PC-9 (cell line): Measurements from ENCODE around the gene PRDM4.
"Not testable (repeated sequence)": the region's sequence is repeated elsewhere in the genome, so short reads cannot be mapped to it uniquely, and the experiment has no call there.

Experiments
- EZH2 ChIP-seq: fragments of 200-600 bp; sonication (generic); IDR thresholded peaks from 2 replicates; pipeline ENCODE4 v1.8.0; 2017; ENCODE audit warnings: antibody characterized with exemption, low read depth
- TF ChIP-seq, protein P1 (sequence below): fragments of 200-600 bp; sonication (generic); conservative IDR thresholded peaks from 2 replicates; pipeline ENCODE4 v1.6.1; 2017; ENCODE audit warnings: mixed run types, antibody characterized with exemption, mild to moderate bottlenecking, moderate library complexity

DNA sequence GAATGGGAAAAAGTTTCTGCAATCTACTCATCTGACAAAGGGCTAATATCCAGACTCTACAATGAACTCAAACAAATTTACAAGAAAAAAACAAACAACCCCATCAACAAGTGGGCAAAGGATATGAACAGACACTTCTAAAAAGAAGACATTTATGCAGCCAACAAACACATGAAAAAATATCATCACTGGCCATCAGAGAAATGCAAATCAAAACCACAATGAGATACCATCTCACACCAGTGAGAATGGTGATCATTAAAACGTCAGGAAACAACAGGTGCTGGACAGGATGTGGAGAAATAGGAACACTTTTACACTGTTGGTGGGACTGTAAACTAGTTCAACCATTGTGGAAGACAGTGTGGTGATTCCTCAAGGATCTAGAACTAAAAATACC lies 33.6 kb downstream of the PRDM4 start:
- TF ChIP-seq, protein P1, sequence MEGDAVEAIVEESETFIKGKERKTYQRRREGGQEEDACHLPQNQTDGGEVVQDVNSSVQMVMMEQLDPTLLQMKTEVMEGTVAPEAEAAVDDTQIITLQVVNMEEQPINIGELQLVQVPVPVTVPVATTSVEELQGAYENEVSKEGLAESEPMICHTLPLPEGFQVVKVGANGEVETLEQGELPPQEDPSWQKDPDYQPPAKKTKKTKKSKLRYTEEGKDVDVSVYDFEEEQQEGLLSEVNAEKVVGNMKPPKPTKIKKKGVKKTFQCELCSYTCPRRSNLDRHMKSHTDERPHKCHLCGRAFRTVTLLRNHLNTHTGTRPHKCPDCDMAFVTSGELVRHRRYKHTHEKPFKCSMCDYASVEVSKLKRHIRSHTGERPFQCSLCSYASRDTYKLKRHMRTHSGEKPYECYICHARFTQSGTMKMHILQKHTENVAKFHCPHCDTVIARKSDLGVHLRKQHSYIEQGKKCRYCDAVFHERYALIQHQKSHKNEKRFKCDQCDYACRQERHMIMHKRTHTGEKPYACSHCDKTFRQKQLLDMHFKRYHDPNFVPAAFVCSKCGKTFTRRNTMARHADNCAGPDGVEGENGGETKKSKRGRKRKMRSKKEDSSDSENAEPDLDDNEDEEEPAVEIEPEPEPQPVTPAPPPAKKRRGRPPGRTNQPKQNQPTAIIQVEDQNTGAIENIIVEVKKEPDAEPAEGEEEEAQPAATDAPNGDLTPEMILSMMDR, result not testable (repeated sequence)
- not testable (repeated sequence) for TF ChIP-seq EZH2
